Measurements from ENCODE around the gene PCDH7.

PCDH7 gene

GRCh38 chr4:30728311-30728710 is 8.1 kb downstream of the PCDH7 start:
- ATAC-seq: no peak

- no peak for ATAC-seq
These were observed 23.7 kb downstream of the PCDH7 start for GRCh38 chr4:30743897-30744296.

- ATAC-seq: no peak
These were observed 24.2 kb downstream of the PCDH7 start for GRCh38 chr4:30744386-30744785.

- ATAC-seq: no peak
These were observed 24.9 kb downstream of the PCDH7 start for GRCh38 chr4:30744957-30745640.

- no peak for ATAC-seq
These were observed 26.6 kb downstream of the PCDH7 start for GRCh38 chr4:30746735-30747134.

- no peak for ATAC-seq
These were observed 33.1 kb downstream of the PCDH7 start for GRCh38 chr4:30753316-30753715.

- no peak for ATAC-seq
These were observed 33.9 kb downstream of the PCDH7 start for GRCh38 chr4:30754021-30754420.

GRCh38 chr4:30755346-30755745 is 35.2 kb downstream of the PCDH7 start:
- no peak for ATAC-seq

GRCh38 chr4:30756553-30756952 is 36.4 kb downstream of the PCDH7 start:
- ATAC-seq: no peak

GRCh38 chr4:30757357-30757756 is 37.2 kb downstream of the PCDH7 start:
- ATAC-seq: no peak

- no peak for ATAC-seq
These were observed 40.4 kb downstream of the PCDH7 start for GRCh38 chr4:30760551-30760950.

GRCh38 chr4:30763321-30763727 is 43.2 kb downstream of the PCDH7 start:
- ATAC-seq: no peak

- ATAC-seq: no peak
These were observed 44.9 kb downstream of the PCDH7 start for GRCh38 chr4:30765022-30765421.

- ATAC-seq: no peak
These were observed 47.1 kb downstream of the PCDH7 start for GRCh38 chr4:30767147-30767845.

GRCh38 chr4:30768277-30768676 is 48.1 kb downstream of the PCDH7 start:
- no peak for ATAC-seq

GRCh38 chr4:30769093-30769492 is 48.9 kb downstream of the PCDH7 start:
- ATAC-seq: no peak

GRCh38 chr4:30770049-30770549 is 49.9 kb downstream of the PCDH7 start:
- no peak for ATAC-seq

- no peak for ATAC-seq
These were observed 50.6 kb downstream of the PCDH7 start for GRCh38 chr4:30770812-30771211.

GRCh38 chr4:30776451-30776850 is 56.3 kb downstream of the PCDH7 start:
- ATAC-seq: no peak

GRCh38 chr4:30776921-30777415 is 56.8 kb downstream of the PCDH7 start:
- no peak for ATAC-seq

Measured in activated CD4-positive, CD25-positive, alpha-beta regulatory T cell treated with anti-CD3 and anti-CD28 coated beads, Interleukin-2, amount 50 U/mL, for 24 hours (primary cell).